NCI-H1694 (cell line): ENCODE results near the gene ZNF853.
"Not testable (repeated sequence)": the region's sequence is repeated elsewhere in the genome, so short reads cannot be mapped to it uniquely, and the experiment has no call there.

ENCODE experiments used
- DNase-seq: peaks from one replicate; lab custom pipeline; 2025; lab: John Stamatoyannopoulos, UW

ZNF853 gene

GRCh38 chr7:6614953-6615722 lies at the start of gene ZNF853:
ZNF853 (plus strand) TSS chr7:6615610; CDS start chr7:6616175, 565 bp downstream.
- DNase-seq, result no peak

- no peak for DNase-seq
These were observed 49.8 kb upstream of the ZNF853 start for GRCh38 chr7:6565655-6566054.

- no peak for DNase-seq
These were observed 47.5 kb upstream of the ZNF853 start for GRCh38 chr7:6567886-6568285.

GRCh38 chr7:6571160-6571779 lies 44.1 kb upstream of the ZNF853 start:
- DNase-seq, result no peak

- DNase-seq, result no peak
These were observed 40.0 kb upstream of the ZNF853 start for GRCh38 chr7:6575281-6576023.

GRCh38 chr7:6576024-6576866 lies 39.2 kb upstream of the ZNF853 start:
- DNase-seq, result no peak

- not testable (repeated sequence) for DNase-seq
These were observed 38.5 kb upstream of the ZNF853 start for GRCh38 chr7:6576867-6577368.

GRCh38 chr7:6577369-6578113 lies 37.9 kb upstream of the ZNF853 start, which contains the start of gene ZDHHC4:
ZDHHC4 (plus strand) TSS chr7:6577454; CDS start chr7:6580562, 3,108 bp downstream.
- peak; percentile 80 for DNase-seq

GRCh38 chr7:6578114-6579084 lies 37.0 kb upstream of the ZNF853 start:
- no peak for DNase-seq

- DNase-seq, result no peak
These were observed 36.0 kb upstream of the ZNF853 start for GRCh38 chr7:6579446-6579845.

- not testable (repeated sequence) for DNase-seq
These were observed 29.5 kb upstream of the ZNF853 start for GRCh38 chr7:6585746-6586432.

GRCh38 chr7:6588566-6588965 lies 26.8 kb upstream of the ZNF853 start:
- DNase-seq, result no peak

- DNase-seq, result no peak
These were observed 26.1 kb upstream of the ZNF853 start for GRCh38 chr7:6589151-6589828.

- peak; percentile 37 for DNase-seq
These were observed 25.4 kb upstream of the ZNF853 start, which contains the start of gene INTS15 for GRCh38 chr7:6589829-6590644. INTS15 (plus strand) TSS chr7:6590021; CDS start chr7:6590284, 263 bp downstream.

- no peak for DNase-seq
These were observed 24.7 kb upstream of the ZNF853 start for GRCh38 chr7:6590645-6591110.

GRCh38 chr7:6600093-6600492 lies 15.3 kb upstream of the ZNF853 start:
- DNase-seq, result no peak

GRCh38 chr7:6604458-6604857 lies 11.0 kb upstream of the ZNF853 start:
- no peak for DNase-seq
